Panc1 (cell line): ENCODE results near the gene GRIA3.

Source experiments
- CTCF ChIP-seq: fragments of 450-650 bp; IDR thresholded peaks from 2 replicates; pipeline ENCODE4 v1.5.1; 2017; ENCODE audit warnings: mild to moderate bottlenecking
- POLR2AphosphoS5 ChIP-seq: IDR thresholded peaks from 2 replicates; pipeline ENCODE4 v1.6.1; 2012; ENCODE audit warnings: mild to moderate bottlenecking, low read depth, low read length, moderate library complexity
- REST ChIP-seq, 2 experiments: IDR thresholded peaks; 2 replicates each; pipeline ENCODE4 v1.6.1; 2011 to 2012; ENCODE audit warnings: low read depth in 2 of 2, control low read depth in 1 of 2, low read length in 1 of 2, mild to moderate bottlenecking in 1 of 2, moderate library complexity in 1 of 2; ENCODE audit not compliant: insufficient read depth in 1 of 2
- TCF7L2 ChIP-seq: IDR thresholded peaks from 2 replicates; pipeline ENCODE4 v1.6.1; 2011; ENCODE audit warnings: mild to moderate bottlenecking, low read depth, low read length, inconsistent platforms

- TF ChIP-seq CTCF (no peak), REST (IDR thresholded peaks at IDR 0.05; ENCODE audit: insufficient read depth in 1 of 2, low read depth in 2 of 2, low read length in 1 of 2) (no peak), POLR2AphosphoS5 (no peak), TCF7L2 (no peak)
Measured at GRCh38 chrX:123475068-123475724, 291.1 kb downstream of the GRIA3 start.
